HG03103 (cell line): Measurements from ENCODE around the gene CDV3.
A peak's percentile ranks its signal among the peaks of the same experiment; 100 is the strongest.

Experiments used
- ATAC-seq: cut with Tn5 transposase; IDR thresholded peaks from one replicate; pipeline ENCODE4 v1.9.1; 2021; ENCODE audit warnings: low read depth; ENCODE audit not compliant: unreplicated experiment

Gene CDV3

DNA sequence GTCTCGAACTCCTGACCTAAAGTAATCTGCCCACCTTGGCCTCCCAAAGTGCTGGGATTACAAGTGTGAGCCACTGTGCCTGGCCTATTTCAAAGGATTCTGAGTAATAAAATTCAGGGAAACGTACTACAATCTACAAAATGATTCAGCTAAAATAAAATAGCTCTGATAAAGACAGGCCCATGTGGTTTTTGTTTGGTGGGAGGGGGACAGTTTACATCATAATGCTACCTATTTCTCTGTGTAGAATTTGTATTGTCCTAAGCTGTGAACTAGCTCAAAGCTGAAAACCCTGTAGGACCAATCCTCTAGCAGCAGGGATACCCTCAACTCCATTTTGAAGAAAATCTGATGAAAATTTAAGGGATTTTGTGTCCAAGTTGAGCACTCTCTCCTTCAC lies 25.8 kb downstream of the CDV3 start:
- ATAC-seq, result no peak

DNA sequence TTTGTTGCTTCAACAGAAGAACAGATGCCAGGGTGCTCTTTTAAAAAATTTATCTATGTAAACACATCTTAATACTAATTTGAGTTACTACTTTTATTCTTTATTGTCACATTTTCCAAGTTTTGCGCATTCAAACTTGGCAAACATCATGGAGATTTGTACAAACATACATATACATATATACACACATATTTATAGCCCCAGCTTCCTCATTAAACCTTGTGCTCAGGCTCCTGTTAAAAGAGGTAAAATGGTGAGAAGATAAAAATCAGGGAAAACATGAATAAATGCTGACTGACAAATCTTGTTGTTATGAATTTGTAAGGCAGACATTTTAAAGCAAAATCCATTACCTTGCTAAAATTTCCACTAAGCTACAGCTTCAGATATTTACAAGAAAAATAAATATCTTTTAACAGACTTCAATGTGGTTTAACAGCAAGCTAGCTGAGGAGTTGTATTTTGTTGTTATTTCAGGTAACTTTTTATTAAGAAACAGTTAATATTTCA lies 27.1 kb downstream of the CDV3 start:
- ATAC-seq, result no peak

DNA sequence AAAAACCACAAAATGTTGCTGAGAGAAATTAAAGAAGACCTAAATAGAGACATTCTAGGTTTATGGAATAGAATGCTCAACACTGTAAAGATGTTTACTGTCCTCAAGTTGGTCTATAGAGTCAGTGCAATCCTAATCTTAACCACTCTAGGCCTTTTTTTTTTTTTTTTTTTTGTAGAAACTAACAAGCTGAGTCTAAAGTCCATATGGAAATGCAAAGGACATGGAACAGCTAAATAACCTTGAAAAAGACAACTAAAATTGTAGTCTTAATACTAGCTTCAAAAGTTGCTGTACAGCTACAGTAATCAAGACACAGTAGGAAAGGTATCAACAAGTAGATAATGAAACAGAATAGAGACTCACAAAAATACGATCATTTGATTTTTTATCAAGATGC lies 32.9 kb downstream of the CDV3 start:
- ATAC-seq, result no peak

DNA sequence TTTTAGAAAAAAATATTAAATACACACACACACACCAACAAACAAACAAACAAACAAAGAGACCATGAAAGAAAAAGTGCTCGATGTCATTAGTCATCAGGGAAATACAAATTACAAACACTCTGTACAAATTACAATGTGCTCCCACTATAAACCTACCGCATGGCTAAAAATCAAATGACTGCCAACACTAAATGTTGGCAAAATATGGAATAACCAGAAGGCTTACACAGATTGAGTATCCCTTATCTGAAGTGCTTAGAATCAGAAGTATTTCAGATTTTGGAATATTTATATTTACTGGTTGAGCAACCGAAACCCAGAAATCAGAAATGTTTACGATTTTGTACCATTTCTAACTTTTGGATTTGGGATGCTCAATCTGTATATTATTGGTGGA lies 33.4 kb downstream of the CDV3 start:
- no peak for ATAC-seq

DNA sequence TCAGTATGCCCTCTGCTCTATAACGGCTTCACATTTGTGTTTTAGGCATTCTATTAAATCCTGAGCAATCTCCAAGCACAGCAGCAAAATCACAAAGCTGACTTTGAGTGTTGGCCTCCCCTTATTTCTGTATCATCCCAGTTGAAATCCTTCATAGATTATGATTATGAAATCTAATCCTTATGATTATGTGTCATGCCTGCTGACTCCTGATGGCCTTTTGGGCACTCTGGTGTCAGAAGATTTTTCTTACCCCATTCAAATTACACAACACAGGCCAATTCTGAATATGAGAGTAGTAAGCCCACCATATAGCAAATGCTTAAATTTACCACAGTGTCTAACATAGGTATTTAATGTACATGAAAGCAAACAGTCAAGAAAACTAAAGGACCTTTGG lies 34.3 kb downstream of the CDV3 start:
- ATAC-seq, result no peak

DNA sequence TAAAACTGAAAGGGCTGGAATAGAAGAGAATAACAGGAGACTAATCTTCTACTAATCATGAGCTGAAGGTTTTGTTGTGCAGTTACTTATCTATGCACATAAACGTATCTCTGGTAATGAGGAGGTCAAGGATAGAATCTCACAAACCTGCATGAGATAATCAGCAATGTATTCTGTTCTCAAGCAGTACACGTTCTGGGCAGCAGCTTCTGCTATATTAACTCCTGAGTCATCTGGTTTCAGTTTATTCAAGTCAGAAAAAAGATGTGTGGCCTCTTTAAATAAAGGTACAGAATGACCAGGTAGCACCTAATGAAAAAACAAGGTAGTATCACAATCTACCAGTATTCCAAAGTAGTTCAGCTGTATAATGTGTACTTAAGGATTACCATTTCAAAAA lies 34.9 kb downstream of the CDV3 start:
- no peak for ATAC-seq

DNA sequence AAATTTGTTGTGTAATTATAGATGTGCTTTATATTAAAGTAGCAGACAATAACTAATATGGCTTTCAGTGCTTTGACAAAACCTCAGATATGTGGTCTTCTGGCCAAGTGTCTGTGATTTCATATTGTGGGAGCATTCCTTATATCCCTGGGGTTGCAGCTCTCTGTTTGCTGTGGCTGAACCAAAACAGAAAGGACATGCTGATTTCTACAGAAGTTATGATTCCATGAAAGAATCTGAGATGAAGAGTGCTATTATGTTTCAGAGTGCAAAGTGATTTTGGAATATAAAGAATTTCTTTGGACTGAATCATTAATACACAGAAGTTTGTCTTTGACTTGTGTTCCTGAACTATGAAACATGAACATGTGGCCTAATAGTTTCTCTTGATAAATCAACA lies 36.5 kb downstream of the CDV3 start:
- no peak for ATAC-seq

DNA sequence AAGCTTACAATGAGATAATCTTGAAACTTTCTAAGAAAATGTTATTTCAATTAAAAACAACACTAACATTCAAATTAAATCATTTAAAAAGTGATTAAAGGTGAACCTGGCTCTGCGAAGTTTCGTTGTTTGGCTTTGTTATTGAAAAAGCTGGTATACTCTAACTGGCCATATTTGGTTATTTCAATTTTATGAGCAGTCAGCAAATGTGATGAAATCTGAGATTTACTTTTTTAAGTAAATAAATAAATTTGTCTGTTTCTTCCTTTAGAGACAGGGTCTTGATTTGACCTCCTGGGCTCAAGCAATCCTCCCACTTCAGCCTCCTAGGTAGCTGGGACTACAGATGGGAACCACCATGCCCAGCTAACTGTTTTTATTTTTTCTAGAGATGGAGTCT lies 38.0 kb downstream of the CDV3 start:
- ATAC-seq, result no peak

DNA sequence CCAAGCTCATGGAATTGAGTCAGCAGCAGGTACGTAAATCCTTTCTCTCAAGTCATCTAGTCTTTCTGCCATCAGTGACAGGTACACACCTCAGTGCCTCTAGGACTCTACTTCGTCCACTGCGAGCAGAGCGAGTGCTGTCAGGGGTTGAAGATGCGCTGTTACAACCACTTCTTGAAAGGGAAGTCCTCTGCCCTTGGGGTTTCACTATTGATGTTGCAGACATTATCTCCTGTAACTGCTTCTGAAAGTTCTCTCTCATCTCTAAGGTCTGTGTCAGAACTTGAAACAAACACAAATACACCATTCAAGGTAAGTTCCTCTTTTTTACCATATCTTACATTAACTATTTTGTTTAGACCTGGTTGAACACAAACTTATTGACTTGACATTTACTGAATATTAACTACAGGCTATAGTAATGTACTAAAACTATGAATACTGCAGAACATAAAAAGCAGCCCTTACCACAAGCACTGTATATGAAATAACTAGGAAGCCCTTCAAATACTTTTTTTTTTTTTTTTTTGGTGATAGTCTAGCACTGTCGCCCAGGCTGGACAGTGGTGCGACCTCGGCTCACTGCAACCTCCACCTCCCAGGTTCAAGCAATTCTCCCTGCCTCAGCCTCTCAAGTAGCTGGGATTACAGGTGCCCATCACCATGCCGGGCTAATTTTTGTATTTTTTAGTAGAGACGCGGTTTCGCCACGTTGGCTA lies 46.7 kb downstream of the CDV3 start:
- ATAC-seq, result peak; percentile 100

DNA sequence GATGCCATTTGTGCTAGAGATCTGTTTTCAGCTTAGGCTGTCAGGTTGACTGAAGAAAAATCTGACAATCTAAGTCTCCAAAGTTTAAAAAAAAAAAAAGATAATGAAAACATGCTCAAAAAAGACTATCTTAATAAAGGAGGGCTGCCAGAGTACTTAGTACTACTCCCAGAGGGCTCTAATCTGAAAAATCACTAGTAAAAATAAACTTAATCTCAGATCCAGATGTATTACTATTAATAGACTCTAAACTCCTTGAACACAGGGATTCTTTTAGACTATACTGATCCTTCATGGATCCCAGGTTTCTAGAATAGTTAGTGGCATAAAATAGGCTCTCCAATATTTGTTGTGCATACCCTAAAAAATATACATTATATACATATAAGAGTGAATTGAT lies 54.3 kb downstream of the CDV3 start:
- ATAC-seq, result no peak

DNA sequence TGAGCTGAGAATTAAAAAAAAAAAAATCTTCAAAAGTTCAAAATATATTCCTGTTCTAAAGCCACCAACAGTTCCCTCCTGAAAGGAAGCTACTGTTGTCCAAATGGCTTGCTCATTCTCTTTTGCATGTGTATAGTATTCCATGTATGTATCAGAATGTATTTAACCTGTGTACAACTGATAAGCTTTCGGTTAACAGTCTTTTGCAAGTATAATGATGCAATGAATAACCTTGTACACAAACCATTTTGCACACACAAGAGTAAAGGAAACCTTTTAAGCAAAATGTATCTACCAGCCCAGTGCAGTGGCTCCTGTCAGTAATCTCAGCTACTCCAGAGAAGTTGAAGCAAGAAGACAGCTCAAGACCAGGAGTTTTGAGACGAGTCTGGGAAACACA lies 55.7 kb downstream of the CDV3 start:
- no peak for ATAC-seq

DNA sequence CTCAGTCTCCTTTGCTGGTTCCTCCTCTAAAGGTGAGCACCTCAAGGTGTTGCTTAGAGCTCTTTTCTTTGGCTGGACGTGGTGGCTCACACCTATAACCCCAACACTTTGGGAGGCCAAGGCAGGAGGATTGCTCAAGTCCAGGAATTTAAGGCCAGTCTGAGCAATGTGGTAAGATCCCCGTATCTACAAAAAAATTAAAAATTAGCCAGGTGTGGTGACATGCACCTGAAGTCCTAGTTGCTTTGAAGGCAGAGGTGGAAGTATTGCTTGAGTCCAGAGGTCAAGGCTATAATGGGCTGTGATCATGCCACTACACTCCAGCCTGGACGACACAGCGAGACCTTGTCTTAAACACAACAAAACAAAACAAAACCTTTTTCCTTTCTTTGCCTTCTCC lies 60.0 kb downstream of the CDV3 start:
- ATAC-seq, result no peak
